Endodermal cell (in vitro differentiated cells): Measurements from ENCODE around the gene LAYN. TPM values are rescaled to one million over a fixed set of nuclear protein-coding genes. Genes with fewer than 3 reads are reported as not detected.

Experiments
- DNase-seq: peaks from one replicate; pipeline ENCODE4 v3.0.0-alpha.2; 2017
- H3K27ac ChIP-seq: 2 replicates; pipeline ENCODE4 v1.5.1; 2013; ENCODE audit warnings: mild to moderate bottlenecking, low read depth, low read length, moderate library complexity
- H3K27me3 ChIP-seq: 2 replicates; pipeline ENCODE4 v1.6.1; 2013; ENCODE audit warnings: mild to moderate bottlenecking, low read length, moderate library complexity; ENCODE audit not compliant: insufficient read depth, control insufficient read depth, poor library complexity, severe bottlenecking
- H3K36me3 ChIP-seq: 2 replicates; pipeline ENCODE4 v1.7.0; 2013; ENCODE audit warnings: mild to moderate bottlenecking, low read length, moderate library complexity; ENCODE audit not compliant: control insufficient read depth, insufficient read depth
- H3K4me1 ChIP-seq: one replicate; pipeline ENCODE4 v1.7.0; 2013; ENCODE audit warnings: low read length; ENCODE audit not compliant: control insufficient read depth, insufficient read depth
- H3K4me3 ChIP-seq: 2 replicates; pipeline ENCODE4 v1.5.1; 2013; ENCODE audit warnings: mild to moderate bottlenecking, low read length, moderate library complexity
- H3K9ac ChIP-seq: 2 replicates; pipeline ENCODE4 v1.6.1; 2013; ENCODE audit warnings: mild to moderate bottlenecking, low read length, moderate library complexity; ENCODE audit not compliant: poor library complexity, severe bottlenecking; ENCODE audit errors: extremely low read depth
- H3K9me3 ChIP-seq: 2 replicates; pipeline ENCODE4 v1.6.1; 2013; ENCODE audit warnings: mild to moderate bottlenecking, low read length, moderate library complexity; ENCODE audit not compliant: control insufficient read depth
- H3K27ac Mint-ChIP-seq: 2 replicates; pipeline ENCODE4 v1.8.0; 2020; ENCODE audit warnings: mixed read lengths
- H3K27me3 Mint-ChIP-seq: 2 replicates; pipeline ENCODE4 v1.8.0; 2021; ENCODE audit warnings: mild to moderate bottlenecking, mixed read lengths; ENCODE audit not compliant: insufficient read depth
- H3K36me3 Mint-ChIP-seq: 2 replicates; pipeline ENCODE4 v1.8.0; 2020; ENCODE audit warnings: low read depth, mixed read lengths
- H3K4me1 Mint-ChIP-seq: 2 replicates; pipeline ENCODE4 v1.8.0; 2020; ENCODE audit warnings: mixed read lengths
- H3K4me3 Mint-ChIP-seq: 2 replicates; pipeline ENCODE4 v1.8.0; 2020; ENCODE audit warnings: mild to moderate bottlenecking, moderate library complexity, mixed read lengths
- H3K9me3 Mint-ChIP-seq: 2 replicates; pipeline ENCODE4 v1.8.0; 2020; ENCODE audit warnings: mild to moderate bottlenecking, mixed read lengths
- CTCF ChIP-seq: fragments of 200-600 bp; sonication (generic); conservative IDR thresholded peaks from 2 replicates; pipeline ENCODE4 v1.5.0; 2021; ENCODE audit warnings: antibody characterized with exemption, mild to moderate bottlenecking
- WGBS, 2 experiments: methylation state at CpG; one replicate each; pipeline versions ENCODE4 v1.1.5 to v1.1.7; 2013; ENCODE audit warnings: missing lambda C conversion rate in 2 of 2, mixed read lengths in 1 of 2; ENCODE audit not compliant: insufficient coverage in 1 of 2, insufficient read length in 1 of 2; 5-methylcytosine and 5-hydroxymethylcytosine counted together
- total RNA-seq, 2 donors: library from RNA; stranded (reverse); fragmentation: NEBNext Ultra II Directional in 1 of 2; extraction: Animal tissue kit (Norgen Biotek cat#: 25700) in 1 of 2; gene quantifications; 2 replicates in 1 of 2; 3 replicates in 1 of 2; pipeline ENCODE4 v1.2.1, GENCODE V29; 2021

Gene LAYN
- total RNA-seq, 2 donors from 2014 or later, result 1.1 to 1.5 TPM

GRCh38 chr11:111591187-111591960 is 50.9 kb downstream of the LAYN start:
- no peak overlapping the region for H3K4me3 ChIP-seq
- no peaks in the 10 kb centered on the region for H3K36me3 ChIP-seq
- H3K27ac ChIP-seq, result no peak overlapping the region
- Mint-ChIP-seq H3K4me3 (no peak overlapping the region), H3K4me1 (peaks cover 10% of the 10 kb centered on the region), H3K27ac (no peak overlapping the region), H3K9me3 (peaks cover 7% of the 10 kb centered on the region), H3K36me3 (no peaks in the 10 kb centered on the region), H3K27me3 (peaks cover 7% of the 10 kb centered on the region)
- no peak overlapping the region for H3K9ac ChIP-seq
- DNase-seq, result no peak
- no peak for TF ChIP-seq CTCF
- 75 to 94% methylated on average over 2 to 4 of the region's 4 CpGs for WGBS, 2 experiments
- peaks cover 2% of the 10 kb centered on the region for H3K4me1 ChIP-seq
- H3K27me3 ChIP-seq, result no peaks in the 10 kb centered on the region
- H3K9me3 ChIP-seq, result peaks cover 12% of the 10 kb centered on the region

- DNase-seq, result no peak
- H3K4me3 Mint-ChIP-seq, result no peak overlapping the region
- H3K27ac ChIP-seq, result no peak overlapping the region
- H3K27me3 ChIP-seq, result no peaks in the 10 kb centered on the region
- H3K27ac Mint-ChIP-seq, result no peak overlapping the region
- peaks cover 10% of the 10 kb centered on the region for H3K4me1 Mint-ChIP-seq
- no peaks in the 10 kb centered on the region for H3K36me3 Mint-ChIP-seq
- H3K4me3 ChIP-seq, result no peak overlapping the region
- peaks cover 12% of the 10 kb centered on the region for H3K9me3 ChIP-seq
- H3K9me3 Mint-ChIP-seq, result peaks cover 3% of the 10 kb centered on the region
- TF ChIP-seq CTCF, result no peak
- H3K9ac ChIP-seq, result no peak overlapping the region
- H3K27me3 Mint-ChIP-seq, result peaks cover 11% of the 10 kb centered on the region
- H3K36me3 ChIP-seq, result no peaks in the 10 kb centered on the region
- H3K4me1 ChIP-seq, result peaks cover 2% of the 10 kb centered on the region
Measured at GRCh38 chr11:111592491-111592890, 52.0 kb downstream of the LAYN start.

GRCh38 chr11:111596319-111596718 is 55.8 kb downstream of the LAYN start:
- no peak overlapping the region for H3K4me3 ChIP-seq
- Mint-ChIP-seq H3K9me3 (no peaks in the 10 kb centered on the region), H3K36me3 (no peaks in the 10 kb centered on the region), H3K27me3 (peaks cover 31% of the 10 kb centered on the region), H3K27ac (no peak overlapping the region), H3K4me1 (no peaks in the 10 kb centered on the region), H3K4me3 (no peak overlapping the region)
- no peak for TF ChIP-seq CTCF
- H3K9me3 ChIP-seq, result peaks cover 8% of the 10 kb centered on the region
- H3K27me3 ChIP-seq, result peaks cover 3% of the 10 kb centered on the region
- H3K4me1 ChIP-seq, result no peaks in the 10 kb centered on the region
- WGBS, 2 experiments, result 100% methylated on average over 1 of the region's 1 CpG; no CpG with 5 or more reads in 1 of the 2 experiments
- H3K27ac ChIP-seq, result no peak overlapping the region
- H3K36me3 ChIP-seq, result no peaks in the 10 kb centered on the region
- DNase-seq, result no peak
- no peak overlapping the region for H3K9ac ChIP-seq
